Measurements from ENCODE around the gene ZNF74.

The ZNF74 gene

DNA sequence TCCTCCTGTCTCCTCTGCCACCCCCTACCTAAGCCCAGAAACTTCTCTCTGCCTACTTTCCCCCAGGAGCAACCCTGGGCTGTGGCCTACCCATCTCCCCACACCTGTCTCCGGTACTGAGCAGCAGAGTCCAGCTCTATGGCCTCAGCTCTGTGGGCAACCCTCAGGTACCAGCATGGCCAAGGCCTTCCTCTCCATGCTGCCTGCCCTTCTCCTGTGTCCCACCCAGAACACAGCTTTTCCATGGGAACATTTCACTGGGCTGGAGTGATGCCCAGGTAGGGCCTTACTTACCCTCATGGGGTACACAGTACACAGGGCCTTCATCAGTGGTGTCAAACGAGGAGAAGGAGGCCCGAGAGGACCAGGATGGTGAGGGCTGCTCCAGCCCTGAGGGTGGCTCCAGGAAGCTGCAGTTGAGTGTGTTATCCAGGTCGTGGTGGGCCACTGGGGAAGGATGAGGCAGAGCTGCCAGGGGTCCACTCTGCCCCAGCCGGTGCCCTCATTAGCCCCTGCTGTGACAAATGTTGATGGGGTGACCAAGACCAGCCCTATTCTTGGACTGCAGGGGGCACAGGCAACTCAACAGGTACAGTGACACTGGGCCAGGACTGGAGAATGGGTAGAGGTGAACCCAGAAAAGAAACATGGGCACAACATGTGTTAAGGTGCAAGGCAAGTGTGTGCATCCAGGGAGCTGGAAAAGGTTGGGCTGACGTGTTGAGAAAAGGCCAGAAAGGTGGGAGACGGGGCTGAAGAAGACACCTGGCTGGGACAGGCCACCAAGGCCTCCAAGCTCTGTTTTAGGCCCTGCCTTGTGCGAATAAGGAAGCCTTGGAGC lies 33.4 kb downstream of the ZNF74 start:
- no peak overlapping the region for H3K27ac ChIP-seq
- TF ChIP-seq, protein P1, sequence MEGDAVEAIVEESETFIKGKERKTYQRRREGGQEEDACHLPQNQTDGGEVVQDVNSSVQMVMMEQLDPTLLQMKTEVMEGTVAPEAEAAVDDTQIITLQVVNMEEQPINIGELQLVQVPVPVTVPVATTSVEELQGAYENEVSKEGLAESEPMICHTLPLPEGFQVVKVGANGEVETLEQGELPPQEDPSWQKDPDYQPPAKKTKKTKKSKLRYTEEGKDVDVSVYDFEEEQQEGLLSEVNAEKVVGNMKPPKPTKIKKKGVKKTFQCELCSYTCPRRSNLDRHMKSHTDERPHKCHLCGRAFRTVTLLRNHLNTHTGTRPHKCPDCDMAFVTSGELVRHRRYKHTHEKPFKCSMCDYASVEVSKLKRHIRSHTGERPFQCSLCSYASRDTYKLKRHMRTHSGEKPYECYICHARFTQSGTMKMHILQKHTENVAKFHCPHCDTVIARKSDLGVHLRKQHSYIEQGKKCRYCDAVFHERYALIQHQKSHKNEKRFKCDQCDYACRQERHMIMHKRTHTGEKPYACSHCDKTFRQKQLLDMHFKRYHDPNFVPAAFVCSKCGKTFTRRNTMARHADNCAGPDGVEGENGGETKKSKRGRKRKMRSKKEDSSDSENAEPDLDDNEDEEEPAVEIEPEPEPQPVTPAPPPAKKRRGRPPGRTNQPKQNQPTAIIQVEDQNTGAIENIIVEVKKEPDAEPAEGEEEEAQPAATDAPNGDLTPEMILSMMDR (conservative IDR thresholded peaks at IDR 0.05), result no peak
- TF ChIP-seq ZFX (IDR thresholded peaks at IDR 0.05), result no peak

DNA sequence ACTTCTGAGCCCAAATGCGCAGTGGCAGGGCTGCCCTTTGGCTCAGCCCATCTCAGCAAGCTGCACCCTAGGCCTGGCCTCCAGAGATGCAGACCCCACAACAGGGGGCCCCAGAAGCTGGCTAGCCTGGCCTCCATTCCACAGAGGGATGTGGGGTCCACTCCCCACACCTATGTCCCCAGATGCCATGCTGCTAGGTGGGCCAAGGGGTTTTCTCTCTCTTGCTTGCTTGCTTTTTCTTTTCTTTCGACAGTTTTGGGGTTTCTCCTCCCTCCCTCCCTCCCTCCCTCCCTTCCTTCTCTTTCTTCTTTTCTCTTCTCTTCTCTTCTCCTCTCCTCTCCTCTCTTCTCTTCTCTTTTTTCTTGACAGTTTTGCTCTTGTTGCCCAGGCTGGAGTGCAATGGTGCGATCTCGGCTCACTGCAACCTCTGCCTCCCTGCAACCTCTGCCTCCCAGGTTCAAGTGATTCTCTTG lies 34.0 kb downstream of the ZNF74 start:
- TF ChIP-seq ZFX (IDR thresholded peaks at IDR 0.05), result no peak
- TF ChIP-seq, protein P1 (conservative IDR thresholded peaks at IDR 0.05), result no peak
- H3K27ac ChIP-seq, result no peak overlapping the region

DNA sequence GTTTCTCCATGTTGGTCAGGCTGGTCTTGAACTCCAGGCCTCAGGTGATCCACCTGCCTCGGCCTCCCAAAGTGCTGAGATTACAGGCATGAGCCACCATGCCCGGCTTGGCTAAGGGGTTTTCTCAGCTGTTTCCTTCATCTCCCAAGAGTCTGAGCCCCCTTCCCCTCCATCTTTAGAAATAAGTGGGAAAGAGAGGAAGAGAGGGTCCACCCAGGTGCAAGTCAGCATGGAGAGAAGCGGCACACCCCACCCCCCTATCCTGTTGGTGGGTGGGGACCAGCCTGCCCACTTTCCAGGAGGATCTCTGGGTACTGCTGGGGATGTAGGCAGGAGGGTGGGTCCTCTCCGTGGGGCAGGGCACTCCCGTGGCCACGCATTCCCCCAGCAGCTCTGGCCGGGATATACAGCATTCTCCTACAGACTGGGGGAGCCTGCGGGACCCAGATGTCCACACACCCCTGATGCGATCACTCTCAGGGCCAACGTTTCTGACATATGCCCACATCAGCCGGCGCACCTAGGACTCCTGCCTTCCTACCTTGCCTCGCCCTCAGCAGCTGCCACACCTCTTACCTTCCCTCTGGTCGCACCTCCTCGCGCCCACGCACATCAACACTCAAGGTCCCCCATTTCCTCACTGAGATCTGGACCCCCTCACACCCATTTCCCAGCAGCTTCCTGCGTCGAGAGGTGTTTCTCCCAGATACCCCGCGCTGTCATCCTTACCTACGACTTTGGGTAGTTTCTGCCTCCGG lies 34.7 kb downstream of the ZNF74 start:
- TF ChIP-seq, protein P1 (conservative IDR thresholded peaks at IDR 0.05), result no peak
- TF ChIP-seq ZFX (IDR thresholded peaks at IDR 0.05), result no peak
- no peak overlapping the region for H3K27ac ChIP-seq

DNA sequence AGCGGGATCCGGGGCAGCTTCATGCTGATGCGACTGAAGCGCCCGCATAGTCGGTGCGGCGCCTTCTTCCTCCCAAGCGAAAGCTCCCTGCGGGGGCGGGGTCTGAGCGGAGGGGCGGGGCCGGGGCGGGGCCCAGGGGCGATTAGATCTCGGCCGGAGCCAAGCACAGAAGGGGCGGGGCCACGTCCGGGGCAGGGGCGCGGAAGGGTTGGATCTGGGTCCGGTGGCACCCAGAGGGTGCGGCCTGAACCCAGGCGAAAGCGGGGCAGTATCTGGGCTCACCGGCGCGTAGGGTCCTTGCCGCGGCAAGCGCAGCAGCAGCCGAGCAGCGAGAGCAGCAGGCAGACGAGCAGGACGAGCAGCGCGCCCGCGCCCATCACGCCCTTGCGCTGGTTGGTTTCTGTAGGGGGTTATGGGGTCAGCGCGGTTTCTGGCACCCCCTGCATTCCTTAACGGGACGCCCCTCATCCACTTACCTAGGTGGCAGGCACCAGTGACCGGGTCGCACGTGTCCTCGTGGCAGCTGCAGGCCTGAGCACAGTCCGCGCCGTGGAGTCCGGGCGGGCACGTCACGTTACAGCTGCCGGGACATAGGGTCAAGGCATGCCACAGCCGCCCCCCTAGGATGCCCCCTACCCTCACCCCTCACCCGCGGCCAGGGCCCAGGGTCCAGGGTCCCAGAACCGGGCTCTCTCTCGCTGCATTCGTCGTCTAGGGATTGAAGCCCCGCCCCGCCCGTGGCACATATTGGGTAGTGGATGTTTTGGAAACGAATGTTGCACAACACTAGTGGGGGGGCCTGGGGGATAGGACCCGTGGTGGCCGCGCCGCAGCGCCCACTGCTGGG lies 35.5 kb downstream of the ZNF74 start:
- H3K27ac ChIP-seq, result peak overlapping the region; percentile 83; the same call in 1 of the 2 replicates
- TF ChIP-seq, protein P1 (conservative IDR thresholded peaks at IDR 0.05), result no peak
- TF ChIP-seq ZFX (IDR thresholded peaks at IDR 0.05), result no peak

DNA sequence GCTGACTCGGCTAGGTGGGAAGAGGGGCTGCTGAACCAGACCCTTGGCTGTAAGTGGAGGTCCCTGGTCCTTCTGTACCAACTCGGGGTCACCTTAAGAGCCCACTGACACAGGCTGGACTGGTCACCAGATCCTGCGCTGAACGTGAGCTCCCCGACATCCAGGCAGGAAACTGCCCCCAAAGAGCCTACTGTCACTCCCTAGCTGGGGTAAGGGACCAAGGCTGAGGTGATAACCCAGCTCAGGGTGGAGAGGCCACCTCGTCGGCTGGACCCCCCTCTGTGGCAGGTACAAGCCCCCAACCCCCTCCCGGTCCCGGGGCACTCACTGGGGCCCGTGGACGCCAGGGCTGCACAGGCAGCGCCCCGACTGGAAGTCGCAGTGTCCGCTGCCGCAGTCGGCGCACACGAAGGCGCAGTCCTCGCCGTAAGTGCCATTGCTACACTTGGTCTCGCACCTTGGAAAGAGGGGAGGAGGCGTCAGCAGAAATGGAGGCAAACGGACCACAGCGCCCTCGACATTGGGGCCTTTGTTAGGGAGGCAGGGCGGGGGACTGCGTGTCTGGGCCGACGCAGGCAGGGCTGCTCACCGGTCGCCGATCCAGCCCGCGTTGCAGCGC lies 36.3 kb downstream of the ZNF74 start:
- TF ChIP-seq, protein P1 (conservative IDR thresholded peaks at IDR 0.05), result no peak
- no peak for TF ChIP-seq ZFX (IDR thresholded peaks at IDR 0.05)
- H3K27ac ChIP-seq, result peak overlapping the region; percentile 83

DNA sequence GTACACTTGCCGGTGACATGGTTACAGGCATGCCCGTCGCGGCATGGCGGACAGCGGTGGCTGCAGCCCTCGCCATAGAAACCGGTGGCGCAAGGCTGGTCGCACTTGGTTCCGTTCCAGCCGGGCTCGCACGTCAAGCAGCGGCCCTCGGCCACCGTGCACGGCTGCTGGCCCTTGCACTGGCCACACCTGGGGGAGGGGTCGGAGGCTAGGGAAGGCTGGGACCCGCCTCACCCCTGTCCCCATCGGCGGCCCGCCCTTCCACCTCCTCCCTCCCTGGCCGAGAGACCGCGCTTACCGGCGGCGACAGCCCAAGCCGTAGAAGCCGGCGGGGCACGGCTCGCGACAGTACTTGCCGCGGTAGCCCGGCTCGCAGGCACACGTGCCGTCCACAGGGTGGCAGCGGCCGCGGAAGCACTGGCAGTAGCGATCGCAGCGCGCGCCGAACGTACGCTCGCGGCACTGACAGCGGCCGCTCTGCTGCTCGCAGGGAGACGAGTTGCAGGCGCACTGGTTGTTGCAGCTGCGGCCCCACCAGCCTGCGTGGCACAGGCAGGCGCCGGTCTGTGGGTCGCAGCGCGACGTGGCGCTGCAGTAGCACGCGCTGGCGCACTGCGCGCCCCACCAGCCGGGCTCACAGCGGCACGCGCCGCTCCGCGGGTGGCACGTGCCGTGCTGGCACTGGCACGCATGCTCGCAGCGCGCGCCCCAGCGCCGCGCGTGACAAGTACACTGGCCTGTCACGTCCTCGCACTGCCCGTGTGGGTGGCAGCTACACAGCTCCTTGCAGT lies 37.0 kb downstream of the ZNF74 start:
- TF ChIP-seq, protein P1 (conservative IDR thresholded peaks at IDR 0.05), result no peak; the same call in 1 of the 2 replicates
- TF ChIP-seq ZFX (IDR thresholded peaks at IDR 0.05), result peak; percentile 24; the same call in 1 of the 2 replicates
- H3K27ac ChIP-seq, result peak overlapping the region; percentile 83
